MM.1S (cell line): ENCODE results near the gene WHRN.

Source experiments
- DNase-seq: peaks from one replicate; pipeline ENCODE4 v3.0.0-alpha.2; 2015
- H2AFZ ChIP-seq: fragments of 300-600 bp; sonication (generic); 2 replicates; pipeline ENCODE4 v1.6.0; 2016; ENCODE audit warnings: antibody characterized with exemption, low read length
- H3F3A ChIP-seq: fragments of 300-600 bp; sonication (generic); 2 replicates; pipeline ENCODE4 v1.6.1; 2016; ENCODE audit warnings: mild to moderate bottlenecking, antibody characterized with exemption, low read length, moderate library complexity, mixed read lengths; ENCODE audit not compliant: insufficient read depth
- H3K27ac ChIP-seq: fragments of 300-600 bp; sonication (generic); 2 replicates; pipeline ENCODE4 v1.5.1; 2016; ENCODE audit warnings: mild to moderate bottlenecking, low read length
- H3K27me3 ChIP-seq: fragments of 300-600 bp; sonication (generic); replicated peaks from 2 replicates; pipeline ENCODE4 v1.6.0; 2016; ENCODE audit warnings: low read length; ENCODE audit not compliant: insufficient read depth
- H3K36me3 ChIP-seq: fragments of 300-600 bp; sonication (generic); replicated peaks from 2 replicates; pipeline ENCODE4 v1.6.1; 2016; ENCODE audit warnings: mild to moderate bottlenecking, low read length, mixed read lengths; ENCODE audit not compliant: insufficient read depth
- H3K4me1 ChIP-seq: fragments of 300-600 bp; sonication (generic); 2 replicates; pipeline ENCODE4 v1.6.1; 2016; ENCODE audit warnings: low read length, mixed read lengths
- H3K4me2 ChIP-seq: fragments of 300-600 bp; sonication (generic); 2 replicates; pipeline ENCODE4 v1.6.0; 2016; ENCODE audit warnings: low read depth, low read length
- H3K4me3 ChIP-seq: fragments of 300-600 bp; sonication (generic); 2 replicates; pipeline ENCODE4 v1.5.1; 2016; ENCODE audit warnings: low read length, mixed read lengths
- H3K79me2 ChIP-seq: fragments of 300-600 bp; sonication (generic); 2 replicates; pipeline ENCODE4 v1.6.1; 2016; ENCODE audit warnings: mixed run types, low read length, mixed read lengths
- H3K9ac ChIP-seq: fragments of 300-600 bp; sonication (generic); 2 replicates; pipeline ENCODE4 v1.6.1; 2016; ENCODE audit warnings: low read length, mixed read lengths
- H3K9me2 ChIP-seq: fragments of 300-600 bp; sonication (generic); replicated peaks from 2 replicates; pipeline ENCODE4 v1.6.1; 2016; ENCODE audit warnings: mild to moderate bottlenecking, low read length, mixed read lengths; ENCODE audit not compliant: insufficient read depth
- H3K9me3 ChIP-seq: fragments of 300-600 bp; sonication (generic); replicated peaks from 2 replicates; pipeline ENCODE4 v1.6.1; 2016; ENCODE audit warnings: mild to moderate bottlenecking, low read length, mixed read lengths; ENCODE audit not compliant: insufficient read depth
- H4K20me1 ChIP-seq: fragments of 300-600 bp; sonication (generic); 2 replicates; pipeline ENCODE4 v1.6.1; 2016; ENCODE audit warnings: mild to moderate bottlenecking, low read length, moderate library complexity, mixed read lengths; ENCODE audit not compliant: insufficient read depth
- CTCF ChIP-seq: fragments of 300-600 bp; sonication (generic); IDR thresholded peaks from 2 replicates; pipeline ENCODE4 v1.5.1; 2016; ENCODE audit warnings: antibody characterized with exemption, low read length, mixed read lengths
- EZH2 ChIP-seq: fragments of 300-600 bp; sonication (generic); optimal IDR thresholded peaks from 2 replicates; pipeline ENCODE3; 2017; ENCODE audit warnings: low read depth, mild to moderate bottlenecking, antibody characterized with exemption, low read length, mixed read lengths
- EZH2phosphoT487 ChIP-seq: fragments of 300-600 bp; sonication (generic); IDR thresholded peaks from 2 replicates; pipeline ENCODE4 v1.6.1; 2018; ENCODE audit warnings: antibody characterized with exemption, low read length

Gene WHRN

GRCh38 chr9:114383521-114384231 lies 121.6 kb downstream of the WHRN start:
- Histone ChIP-seq H3K9ac (peak overlapping the region; percentile 76; the same call in 1 of the 2 replicates), H3K9me3 (no peaks in the 10 kb centered on the region), H3K36me3 (peaks cover 13% of the 10 kb centered on the region), H3K4me1 (peaks cover 36% of the 10 kb centered on the region), H3K4me2 (no peak overlapping the region), H3F3A (peaks cover 37% of the 10 kb centered on the region), H4K20me1 (no peaks in the 10 kb centered on the region), H3K4me3 (no peak overlapping the region), H3K79me2 (peaks cover 95% of the 10 kb centered on the region), H2AFZ (no peak overlapping the region), H3K27me3 (no peaks in the 10 kb centered on the region), H3K27ac (peak overlapping the region; percentile 96; the same call in 1 of the 2 replicates), H3K9me2 (no peaks in the 10 kb centered on the region)
- no peak for DNase-seq
- no peak for TF ChIP-seq EZH2phosphoT487
- TF ChIP-seq CTCF, result no peak
- TF ChIP-seq EZH2, result no peak

- TF ChIP-seq CTCF (no peak), EZH2 (no peak), EZH2phosphoT487 (no peak)
- no peak for DNase-seq
- Histone ChIP-seq H3K9me2 (no peaks in the 10 kb centered on the region), H3K79me2 (peaks cover 95% of the 10 kb centered on the region), H3K4me2 (no peak overlapping the region), H3K4me3 (no peak overlapping the region), H3F3A (peaks cover 30% of the 10 kb centered on the region), H3K9me3 (no peaks in the 10 kb centered on the region), H3K4me1 (peaks cover 28% of the 10 kb centered on the region), H3K36me3 (peaks cover 13% of the 10 kb centered on the region), H4K20me1 (no peaks in the 10 kb centered on the region), H3K9ac (no peak overlapping the region), H2AFZ (no peak overlapping the region), H3K27ac (peak overlapping the region; percentile 9; the same call in 1 of the 2 replicates), H3K27me3 (no peaks in the 10 kb centered on the region)
These were observed 122.4 kb downstream of the WHRN start for GRCh38 chr9:114382699-114383520.

- Histone ChIP-seq H3K4me1 (peaks cover 23% of the 10 kb centered on the region), H4K20me1 (no peaks in the 10 kb centered on the region), H3K9me2 (no peaks in the 10 kb centered on the region), H3K4me3 (no peak overlapping the region), H3K36me3 (peaks cover 17% of the 10 kb centered on the region), H3F3A (peaks cover 22% of the 10 kb centered on the region), H3K79me2 (peaks cover 94% of the 10 kb centered on the region), H3K9ac (no peak overlapping the region), H2AFZ (no peak overlapping the region), H3K27ac (no peak overlapping the region), H3K4me2 (no peak overlapping the region), H3K9me3 (no peaks in the 10 kb centered on the region), H3K27me3 (no peaks in the 10 kb centered on the region)
- TF ChIP-seq EZH2phosphoT487, result no peak
- no peak for DNase-seq
These were observed 126.4 kb downstream of the WHRN start for GRCh38 chr9:114378883-114379282.

- H3K27ac ChIP-seq, result no peak overlapping the region
- no peaks in the 10 kb centered on the region for H3K9me3 ChIP-seq
- H2AFZ ChIP-seq, result no peak overlapping the region
- H3K4me1 ChIP-seq, result peaks cover 23% of the 10 kb centered on the region
- peaks cover 31% of the 10 kb centered on the region for H3F3A ChIP-seq
- peaks cover 17% of the 10 kb centered on the region for H3K36me3 ChIP-seq
- no peak overlapping the region for H3K9ac ChIP-seq
- H4K20me1 ChIP-seq, result no peaks in the 10 kb centered on the region
- DNase-seq, result no peak
- H3K27me3 ChIP-seq, result no peaks in the 10 kb centered on the region
- H3K9me2 ChIP-seq, result no peaks in the 10 kb centered on the region
- TF ChIP-seq EZH2phosphoT487 (no peak), EZH2 (no peak)
- no peak overlapping the region for H3K4me3 ChIP-seq
- peaks cover 87% of the 10 kb centered on the region for H3K79me2 ChIP-seq
- H3K4me2 ChIP-seq, result no peak overlapping the region
These were observed 127.3 kb downstream of the WHRN start for GRCh38 chr9:114378016-114378415.
